GM21737 (cell line): ENCODE data around the gene TPD52L2.
"Not testable (repeated sequence)": the region's sequence is repeated elsewhere in the genome, so short reads cannot be mapped to it uniquely, and the experiment has no call there.

ENCODE experiments used
- ATAC-seq: cut with Tn5 transposase; IDR thresholded peaks from one replicate; pipeline ENCODE4 v1.9.1; 2021; ENCODE audit warnings: mild to moderate bottlenecking, moderate library complexity; ENCODE audit not compliant: unreplicated experiment

TPD52L2 gene

GRCh38 chr20:63855363-63856097 is 9.5 kb upstream of the TPD52L2 start:
- no peak for ATAC-seq

- ATAC-seq, result no peak
Observed at GRCh38 chr20:63856098-63856511, 9.0 kb upstream of the TPD52L2 start.

DNA sequence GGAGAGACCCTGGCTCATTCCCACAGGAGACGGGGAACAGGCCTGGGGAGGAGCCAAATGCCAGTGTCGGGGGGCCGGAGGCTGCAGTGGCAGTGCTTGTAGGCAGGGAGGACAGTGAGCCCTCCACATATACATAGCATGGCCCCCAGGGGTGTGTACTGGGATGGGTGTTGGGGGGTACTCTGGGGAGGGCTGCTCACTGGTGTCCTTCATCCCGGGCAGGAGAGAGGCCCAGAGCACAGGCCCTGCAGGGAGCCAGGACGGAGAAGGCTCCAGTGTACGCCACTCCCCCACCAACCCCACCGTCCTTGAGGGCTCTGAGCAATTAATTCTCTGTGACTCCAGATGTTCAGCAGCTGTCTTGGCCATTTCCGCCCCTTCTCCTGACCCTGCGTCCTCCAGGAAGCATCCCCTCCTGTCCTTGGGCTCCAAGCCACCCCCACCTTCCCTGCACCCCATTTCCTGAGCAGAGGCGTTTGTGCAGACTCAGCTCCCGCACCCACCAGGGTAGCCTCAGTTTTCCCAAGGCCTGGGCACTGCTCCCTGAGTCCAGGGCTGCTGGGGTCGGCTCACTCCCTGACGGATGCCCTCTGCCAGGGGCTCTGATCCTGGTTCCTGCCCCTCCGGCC is 7.2 kb upstream of the TPD52L2 start:
- no peak for ATAC-seq

DNA sequence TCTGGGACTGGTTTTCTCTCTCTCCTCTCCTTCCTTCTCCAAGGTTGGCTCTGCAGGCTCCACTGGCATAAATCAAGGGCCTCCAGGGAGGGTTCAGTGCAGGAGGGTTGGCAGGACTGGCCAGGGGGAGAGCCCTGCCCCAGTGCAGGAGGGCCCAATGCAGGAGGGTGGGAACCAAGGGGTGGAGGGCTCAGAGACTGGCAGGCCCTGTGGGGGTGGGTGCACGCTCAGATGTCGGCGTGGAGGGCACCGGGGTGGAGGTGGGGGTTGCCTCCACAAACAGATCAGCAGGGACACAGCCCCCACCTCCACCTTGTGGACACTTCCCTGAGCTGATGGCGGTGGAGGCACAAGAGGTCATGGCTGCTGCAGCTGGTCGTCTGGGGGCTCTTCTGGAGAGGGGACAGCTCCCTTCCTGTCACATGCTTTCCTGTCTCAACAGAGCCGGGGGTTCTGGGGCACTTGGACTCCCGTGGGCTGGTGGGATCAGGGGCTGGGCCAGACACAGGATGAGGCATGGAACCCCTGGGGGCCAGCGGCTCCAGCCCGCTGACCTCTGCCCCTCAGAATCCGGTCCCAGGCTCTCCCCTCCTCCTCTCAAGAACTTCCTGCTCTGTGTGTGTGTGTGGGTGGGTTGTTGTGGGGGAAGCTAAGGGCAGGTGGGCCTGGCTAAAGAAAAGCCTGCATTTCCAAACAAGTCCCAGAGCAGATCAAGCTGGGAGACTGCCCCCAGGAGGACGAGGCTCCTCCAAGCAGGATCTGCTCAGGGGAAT is 6.5 kb upstream of the TPD52L2 start:
- ATAC-seq, result no peak

- no peak for ATAC-seq
Observed at GRCh38 chr20:63859166-63859699, 5.8 kb upstream of the TPD52L2 start.

DNA sequence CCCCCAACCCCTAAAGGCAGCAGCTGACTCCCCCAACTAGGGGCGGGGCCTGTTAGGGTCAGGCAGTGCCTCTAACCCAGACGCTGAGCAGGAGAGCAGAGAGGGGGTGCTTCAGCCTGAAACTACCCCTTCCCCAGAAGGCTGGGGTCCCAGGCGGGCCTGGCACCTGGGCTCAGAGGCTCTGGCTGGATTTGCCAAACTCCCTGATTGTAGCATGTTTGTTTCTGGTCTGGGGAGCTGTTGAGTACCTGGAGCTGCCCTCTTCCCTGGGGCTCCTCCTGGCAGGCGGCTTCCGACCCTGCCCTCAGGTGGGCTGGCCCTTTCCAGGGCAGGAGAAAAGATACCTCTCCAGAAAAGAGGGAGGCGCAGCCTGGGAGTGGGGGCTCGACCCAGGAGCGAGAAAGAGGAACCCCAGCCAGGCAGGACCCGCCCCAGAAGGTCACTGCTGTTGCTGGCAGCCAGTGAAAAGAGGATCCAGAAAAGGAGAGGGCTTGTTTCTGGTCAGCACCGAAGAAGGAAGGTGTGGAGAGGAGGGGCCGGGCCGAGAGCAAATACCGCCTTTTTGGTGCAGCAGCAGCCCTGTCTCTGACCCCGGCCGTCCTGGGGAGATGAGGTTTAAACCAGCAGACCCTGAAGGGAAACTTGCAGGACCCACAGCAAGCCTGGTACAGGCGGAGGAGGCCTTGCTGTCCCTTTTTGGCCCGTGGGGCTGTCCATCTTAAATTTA is 4.6 kb upstream of the TPD52L2 start:
- ATAC-seq, result no peak

- ATAC-seq, result no peak
Observed at GRCh38 chr20:63861365-63861934, 3.6 kb upstream of the TPD52L2 start, which contains the start of gene ABHD16B. TSS of gene ABHD16B (plus strand) at chr20:63861498. CDS start at chr20:63861541, 43 bp downstream.

DNA sequence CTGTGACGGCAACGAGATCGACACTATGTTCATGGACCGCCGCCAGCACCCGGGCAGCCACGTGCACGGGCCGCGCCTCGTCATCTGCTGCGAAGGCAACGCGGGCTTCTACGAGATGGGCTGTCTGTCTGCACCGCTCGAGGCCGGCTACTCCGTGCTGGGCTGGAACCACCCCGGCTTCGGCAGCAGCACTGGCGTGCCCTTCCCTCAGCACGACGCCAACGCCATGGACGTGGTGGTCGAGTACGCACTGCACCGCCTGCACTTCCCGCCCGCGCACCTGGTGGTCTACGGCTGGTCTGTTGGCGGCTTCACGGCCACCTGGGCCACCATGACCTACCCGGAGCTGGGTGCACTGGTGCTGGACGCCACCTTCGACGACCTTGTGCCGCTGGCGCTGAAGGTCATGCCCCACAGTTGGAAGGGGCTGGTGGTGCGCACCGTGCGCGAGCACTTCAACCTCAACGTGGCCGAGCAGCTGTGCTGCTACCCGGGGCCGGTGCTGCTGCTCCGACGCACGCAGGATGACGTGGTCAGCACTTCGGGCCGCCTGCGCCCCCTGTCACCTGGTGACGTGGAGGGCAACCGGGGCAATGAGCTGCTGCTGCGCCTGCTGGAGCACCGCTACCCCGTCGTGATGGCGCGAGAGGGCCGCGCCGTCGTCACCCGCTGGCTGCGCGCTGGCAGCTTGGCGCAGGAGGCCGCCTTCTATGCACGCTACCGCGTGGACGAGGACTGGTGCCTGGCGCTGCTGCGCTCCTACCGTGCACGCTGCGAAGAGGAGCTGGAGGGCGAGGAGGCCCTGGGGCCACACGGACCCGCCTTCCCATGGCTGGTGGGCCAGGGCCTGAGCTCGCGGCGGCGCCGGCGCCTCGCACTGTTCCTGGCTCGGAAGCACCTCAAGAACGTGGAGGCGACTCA is 2.8 kb upstream of the TPD52L2 start:
- no peak for ATAC-seq

DNA sequence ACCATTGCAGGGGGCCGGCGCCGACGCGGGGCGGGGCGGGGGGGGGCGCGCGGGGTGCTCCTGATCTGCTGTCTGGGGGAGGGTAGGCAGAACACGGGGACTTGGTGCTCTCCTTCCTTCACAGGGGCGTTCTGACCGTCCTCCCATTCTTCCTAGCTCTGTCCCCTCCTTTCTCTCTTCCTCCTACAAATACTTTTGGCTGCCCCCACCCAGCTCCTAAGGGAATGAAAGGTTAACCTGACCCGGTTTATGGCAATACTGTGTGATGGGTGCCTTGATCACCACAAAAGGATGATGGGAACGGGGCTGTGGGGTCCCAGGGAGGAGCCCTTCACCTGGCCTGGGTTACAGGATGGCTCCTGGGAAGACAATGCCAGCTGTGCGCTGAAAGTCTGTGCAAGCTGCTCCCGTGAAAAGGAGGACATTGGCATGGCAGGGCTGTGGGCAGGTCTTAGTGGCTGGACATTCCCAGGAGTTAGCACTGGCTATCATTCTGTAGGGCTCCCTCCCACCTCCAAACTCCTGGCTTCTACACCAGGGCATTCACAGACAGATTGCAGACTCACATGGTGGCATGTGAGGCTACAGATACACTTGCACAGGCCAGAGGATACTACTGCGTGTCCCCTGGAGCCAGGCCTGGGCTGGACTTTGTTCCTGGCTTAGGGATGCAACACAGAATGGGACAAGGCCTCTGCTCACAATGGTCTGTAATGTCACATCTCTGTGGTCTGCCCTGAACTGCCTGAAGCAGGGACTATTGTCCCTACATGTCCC is 1.9 kb upstream of the TPD52L2 start:
- ATAC-seq, result no peak

DNA sequence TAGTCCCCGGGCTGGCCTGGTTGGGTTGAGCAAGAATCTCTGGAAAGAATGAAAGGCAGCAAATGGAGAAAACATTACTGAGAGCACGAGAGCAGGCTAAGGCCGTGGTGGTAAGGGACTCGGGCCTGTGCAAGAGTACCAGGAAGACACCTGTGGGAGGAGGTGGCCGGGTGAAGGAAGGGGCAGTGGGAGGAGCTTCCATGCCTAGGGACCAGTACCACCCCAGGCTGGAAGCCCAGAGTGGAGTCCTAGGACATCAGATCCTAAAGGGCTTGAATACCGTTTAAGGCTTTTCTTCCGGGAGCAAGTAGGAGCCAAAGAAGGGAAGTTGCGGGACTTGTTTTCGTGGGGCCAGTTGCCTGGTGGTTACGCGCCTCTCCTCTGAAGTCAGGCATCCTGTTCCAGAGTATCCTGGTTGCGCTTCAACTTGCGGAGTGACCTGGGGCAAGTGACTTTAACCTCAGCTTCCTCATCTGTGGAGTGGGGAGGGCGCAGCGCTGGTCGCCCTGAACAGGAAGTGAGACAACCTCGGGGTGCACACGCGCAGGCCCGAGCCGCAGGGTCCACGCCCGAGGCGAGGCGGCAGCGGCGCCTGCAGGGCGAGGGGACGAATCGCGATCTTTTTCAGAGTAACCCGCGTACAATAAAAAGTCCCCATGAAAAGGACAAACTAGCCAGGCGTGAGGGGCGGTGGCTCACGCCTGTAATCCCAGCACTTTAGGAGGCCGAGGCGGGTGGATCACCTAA is 1.1 kb upstream of the TPD52L2 start:
- ATAC-seq, result peak; percentile 63

GRCh38 chr20:63864545-63864977 is 509 bp upstream of the TPD52L2 start:
- ATAC-seq, result no peak

GRCh38 chr20:63867042-63867441 is 2.0 kb downstream of the TPD52L2 start:
- ATAC-seq, result not testable (repeated sequence)

- ATAC-seq, result no peak
Observed at GRCh38 chr20:63868264-63868663, 3.2 kb downstream of the TPD52L2 start.

DNA sequence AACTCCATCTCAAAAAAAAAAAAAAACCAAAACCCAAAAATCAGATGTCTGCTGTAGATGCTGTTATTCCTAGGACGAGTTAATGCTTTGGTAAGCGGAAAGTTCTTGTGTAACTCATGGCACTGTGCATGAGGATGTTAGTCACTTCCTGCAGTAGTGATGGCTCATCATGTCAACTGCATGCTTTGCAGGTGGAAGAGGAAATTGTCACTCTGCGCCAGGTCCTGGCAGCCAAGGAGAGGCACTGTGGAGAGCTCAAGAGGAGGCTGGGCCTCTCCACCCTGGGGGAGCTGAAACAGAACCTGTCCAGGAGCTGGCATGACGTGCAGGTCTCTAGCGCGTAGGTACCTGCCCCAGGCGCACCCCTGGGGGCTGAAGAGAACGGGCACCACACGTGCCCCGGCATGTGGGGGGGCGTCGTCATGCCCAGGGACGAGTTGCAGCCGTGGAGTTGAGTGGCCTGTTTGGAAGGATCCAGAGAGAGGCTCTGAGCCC is 8.5 kb downstream of the TPD52L2 start:
- no peak for ATAC-seq

GRCh38 chr20:63874241-63874640 is 9.2 kb downstream of the TPD52L2 start:
- ATAC-seq, result not testable (repeated sequence)

DNA sequence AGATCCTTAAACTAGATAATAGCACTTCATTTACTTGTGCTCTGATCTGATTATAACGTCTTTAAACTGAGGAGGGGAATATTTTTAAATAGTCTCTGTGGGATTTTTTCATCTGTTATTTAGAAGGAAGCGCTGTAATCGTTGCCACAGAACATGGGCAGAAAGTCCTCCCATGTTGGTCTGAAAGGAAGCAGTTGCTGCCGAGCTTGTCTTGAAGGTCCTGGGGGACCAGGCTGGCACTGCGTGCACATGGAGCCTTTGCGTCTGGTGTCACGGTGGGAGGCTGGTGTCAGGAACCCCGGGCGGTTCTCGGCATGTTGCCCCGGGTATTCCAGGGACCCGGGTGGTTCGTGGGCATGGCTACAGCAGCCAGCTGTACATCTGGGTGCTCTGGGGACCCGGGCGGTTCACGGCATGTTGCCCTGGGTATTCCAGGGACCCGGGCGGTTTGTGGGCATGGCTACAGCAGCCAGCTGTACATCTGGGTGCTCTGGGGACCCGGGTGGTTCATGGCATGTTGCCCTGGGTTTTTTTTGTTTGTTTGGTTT is 11.5 kb downstream of the TPD52L2 start:
- ATAC-seq, result no peak

DNA sequence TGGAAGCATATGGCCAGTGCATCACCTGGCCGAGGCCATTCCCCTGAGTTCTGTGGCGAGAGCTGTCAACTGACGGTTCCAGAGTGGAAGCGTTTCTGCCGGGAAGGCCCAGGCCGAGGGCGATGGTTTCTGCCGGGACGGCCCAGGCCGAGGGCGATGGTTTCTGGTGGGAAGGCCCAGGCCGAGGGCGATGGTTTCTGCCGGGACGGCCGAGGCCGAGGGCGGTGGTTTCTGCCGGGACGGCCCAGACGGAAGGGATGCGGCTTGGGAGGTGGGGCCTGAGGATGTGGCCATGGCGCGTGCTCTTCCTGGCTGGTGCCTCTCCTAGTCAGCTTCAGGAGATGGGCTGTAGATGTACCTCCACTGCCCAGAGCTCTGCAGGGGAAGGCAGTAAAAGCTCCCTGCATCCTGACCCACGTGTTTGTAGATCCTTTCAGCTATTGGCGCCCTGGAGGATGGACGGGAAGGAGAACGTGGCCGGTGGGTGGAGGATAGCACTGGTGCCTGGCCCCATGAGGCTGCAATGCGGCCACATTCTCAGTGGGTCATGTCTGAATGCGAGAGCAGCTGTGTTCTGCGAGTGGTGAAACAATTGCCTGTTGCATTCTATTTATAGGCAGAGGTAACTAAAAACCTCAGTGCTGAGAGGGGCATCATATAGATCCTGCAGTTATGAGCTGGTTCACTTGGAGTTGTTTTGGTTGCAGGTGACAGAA is 12.8 kb downstream of the TPD52L2 start:
- ATAC-seq, result no peak
